ENCODE results near the gene COL19A1.
"Not testable (repeated sequence)": the region's sequence is repeated elsewhere in the genome, so short reads cannot be mapped to it uniquely, and the experiment has no call there.

COL19A1 gene

DNA sequence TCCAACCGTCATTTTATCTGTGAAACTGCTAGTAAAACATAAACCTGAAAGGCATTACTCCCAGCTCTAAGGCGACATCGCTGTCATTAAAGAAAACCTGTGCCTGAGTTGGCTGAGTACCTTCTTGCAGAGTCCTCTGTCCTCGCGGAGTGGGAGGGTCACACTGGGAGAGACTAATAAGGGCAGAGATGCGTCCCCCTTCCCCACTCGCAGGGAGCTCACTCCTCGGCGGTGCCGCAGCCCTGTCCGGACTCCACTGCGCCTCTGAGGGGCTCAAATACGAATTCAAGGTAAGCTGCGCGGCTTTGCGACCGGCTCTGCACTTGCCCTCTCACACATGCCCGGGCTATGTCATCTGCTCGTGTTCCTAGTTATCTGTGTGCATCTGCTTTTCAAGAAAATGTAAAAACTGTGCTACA is at the start of gene COL19A1:
TSS of gene COL19A1 (plus strand) at position 206 of the 419 bp plus-strand sequence. CDS start 13,012 bp downstream, outside the sequence.
- peak; percentile 4 for DNase-seq (ENCODE audit: low read depth)

DNA sequence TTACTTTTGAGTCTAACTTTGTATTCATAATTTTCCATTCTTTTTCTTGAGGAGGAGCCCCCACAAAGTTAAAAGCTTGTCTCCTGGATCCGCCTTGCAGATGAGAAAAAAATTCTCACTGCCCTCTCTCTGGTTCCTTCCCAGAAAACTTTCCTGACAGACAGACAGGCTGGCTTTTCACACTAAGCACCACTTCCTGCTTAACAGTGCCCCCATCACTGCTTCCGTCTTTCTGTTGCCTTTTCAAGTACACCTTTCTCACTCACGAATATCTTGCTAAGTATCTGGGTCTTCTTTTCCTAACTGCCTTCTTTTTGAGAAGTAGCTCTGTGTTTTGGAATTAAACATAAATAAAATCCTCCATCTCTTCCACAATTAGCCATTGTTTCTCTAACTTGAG is 49.8 kb upstream of the COL19A1 start:
- no peak for DNase-seq (ENCODE audit: low read depth)

DNA sequence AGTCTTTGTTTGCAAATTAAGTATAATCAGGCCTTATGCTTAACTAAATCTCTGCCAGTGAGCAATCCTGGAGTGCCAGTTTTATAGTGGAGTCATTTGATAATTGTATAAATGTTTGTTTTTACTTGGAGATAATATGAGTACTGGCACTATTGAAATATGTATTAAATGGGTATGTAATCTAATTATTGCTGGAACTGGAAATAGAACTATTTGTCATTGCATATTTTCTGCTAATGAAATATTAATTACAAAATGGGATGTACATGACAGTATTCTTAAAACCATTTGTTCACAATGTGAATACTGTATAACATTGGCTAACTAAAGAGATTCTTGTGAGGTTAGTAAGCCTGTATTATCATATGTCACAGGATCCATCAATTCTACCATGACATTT is 49.0 kb upstream of the COL19A1 start:
- no peak for DNase-seq (ENCODE audit: low read depth)

DNA sequence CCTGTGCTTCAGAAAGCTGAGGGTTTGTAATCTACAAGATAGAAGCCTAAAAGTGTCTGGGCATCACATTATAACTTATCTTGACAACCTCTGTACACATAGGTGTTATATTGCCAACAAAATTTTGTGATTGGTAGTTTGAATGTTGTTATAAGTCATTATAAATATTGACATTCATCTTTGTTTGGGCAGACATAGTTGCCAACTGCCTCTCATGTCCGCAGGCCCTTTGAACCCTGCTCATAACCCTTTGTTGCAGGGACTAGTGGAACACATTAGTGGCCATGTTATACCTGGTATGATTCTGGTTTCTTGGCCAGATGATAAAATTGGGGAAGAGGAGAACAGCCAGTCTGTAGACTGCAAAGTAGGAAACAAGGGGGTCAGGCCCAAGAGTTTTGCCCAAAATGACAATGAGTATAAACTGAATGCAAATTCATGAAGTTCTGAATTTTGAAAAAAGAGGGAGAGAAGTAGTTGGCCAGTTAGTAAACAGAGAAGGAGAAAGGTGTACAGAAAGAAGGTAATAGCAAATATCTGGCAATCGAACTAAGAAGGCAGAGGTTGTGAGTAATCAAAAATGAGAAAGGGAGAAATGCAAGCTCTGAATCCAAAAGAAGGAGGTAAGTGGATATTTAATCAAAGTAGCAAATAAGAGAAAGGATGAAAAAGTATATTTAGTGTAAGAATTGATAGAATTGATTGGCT is 48.0 kb upstream of the COL19A1 start:
- DNase-seq (ENCODE audit: low read depth), result no peak

DNA sequence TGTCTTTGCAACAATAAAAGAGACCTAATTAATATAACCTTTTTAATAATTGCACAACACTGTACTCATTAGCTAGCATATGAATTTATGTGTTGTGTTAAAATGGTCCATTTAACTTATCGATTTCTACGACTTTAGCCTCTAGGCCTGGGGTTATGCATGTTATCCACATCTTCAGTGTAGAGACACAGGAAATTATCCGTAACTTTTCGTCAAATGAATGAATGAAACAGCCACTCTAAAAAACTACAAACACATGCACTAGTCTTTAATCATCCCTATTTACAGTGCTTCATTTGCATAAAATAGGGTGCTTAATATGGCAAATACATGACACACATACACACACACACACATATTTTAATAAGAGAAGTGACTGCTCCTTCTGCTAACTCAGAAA is 47.2 kb upstream of the COL19A1 start:
- DNase-seq (ENCODE audit: low read depth), result no peak

DNA sequence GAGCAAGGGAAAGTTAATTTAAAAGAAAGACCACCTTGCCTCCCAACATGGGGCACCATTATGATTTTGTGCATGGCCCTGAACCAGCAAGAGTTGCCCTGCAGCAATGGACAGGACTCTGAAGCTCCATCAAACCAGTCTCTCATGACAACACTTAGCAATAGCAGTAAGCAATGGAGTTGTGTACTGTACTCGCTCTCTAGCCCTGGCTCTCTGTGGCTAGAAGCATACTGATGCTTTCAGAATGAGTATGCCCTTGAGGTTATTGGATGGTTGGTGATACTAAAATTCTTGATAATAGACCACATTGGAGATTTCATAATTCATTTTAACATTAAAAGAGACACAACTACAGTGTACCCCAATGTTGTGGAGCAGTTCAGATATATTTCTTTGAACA is 46.3 kb upstream of the COL19A1 start:
- no peak for DNase-seq (ENCODE audit: low read depth)

DNA sequence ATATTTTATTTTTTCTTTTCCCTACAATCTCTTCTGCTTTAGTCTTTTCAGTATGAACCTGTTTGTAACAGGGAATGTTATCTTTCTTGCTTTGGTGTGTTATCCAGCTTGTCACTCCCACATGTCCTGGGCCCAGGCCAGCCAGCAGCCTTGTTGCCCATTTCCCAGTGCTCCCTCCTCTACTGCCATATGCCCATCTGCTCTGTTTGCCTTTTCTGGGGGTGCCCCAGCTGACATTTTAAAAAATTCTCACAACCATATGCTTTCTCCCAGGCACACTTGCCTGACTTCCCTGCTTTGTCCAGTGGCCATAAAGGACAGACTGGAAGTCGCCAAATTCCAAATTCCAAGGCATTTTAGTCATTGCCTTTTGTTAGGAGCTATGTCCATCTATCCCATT is 45.9 kb upstream of the COL19A1 start:
- no peak for DNase-seq (ENCODE audit: low read depth)

DNA sequence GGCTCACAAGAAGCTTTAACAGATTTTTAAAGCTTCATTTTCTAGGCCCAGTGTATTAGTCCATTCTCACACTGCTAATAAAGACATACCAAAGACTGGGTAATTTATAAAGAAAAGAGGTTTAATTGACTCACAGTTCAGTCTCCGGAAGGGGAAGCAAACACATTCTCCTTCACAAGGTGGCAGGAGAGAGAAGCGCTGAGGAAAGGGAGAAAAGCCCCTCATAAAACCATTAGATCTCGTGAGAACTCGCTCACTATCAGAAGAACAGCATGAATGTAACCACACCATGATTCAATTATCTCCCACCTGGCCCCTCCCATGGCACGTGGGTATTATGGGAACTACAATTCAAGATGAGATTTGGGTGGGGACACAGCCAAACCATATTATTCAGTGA is 42.0 kb upstream of the COL19A1 start:
- not testable (repeated sequence) for DNase-seq (ENCODE audit: low read depth)

DNA sequence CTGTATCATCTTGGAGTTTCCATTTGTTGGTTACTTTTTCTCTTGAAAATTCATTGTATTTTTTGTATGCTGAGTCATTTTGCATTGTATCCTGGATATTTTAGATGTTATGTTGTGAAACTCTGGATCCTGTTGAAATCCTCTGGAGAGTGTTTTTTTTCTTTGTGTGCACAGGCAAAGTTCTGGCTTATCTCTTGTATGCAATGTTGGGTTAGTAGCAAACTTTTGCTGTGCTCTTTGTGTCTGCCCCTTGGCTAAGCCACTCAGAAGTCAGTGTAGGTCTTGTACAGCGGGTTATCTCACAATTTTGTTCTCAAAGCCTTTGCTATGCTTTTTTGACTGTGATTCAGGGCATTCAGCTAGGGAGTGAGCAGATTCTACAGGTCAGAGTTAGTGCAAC is 40.5 kb upstream of the COL19A1 start:
- no peak for DNase-seq (ENCODE audit: low read depth)

DNA sequence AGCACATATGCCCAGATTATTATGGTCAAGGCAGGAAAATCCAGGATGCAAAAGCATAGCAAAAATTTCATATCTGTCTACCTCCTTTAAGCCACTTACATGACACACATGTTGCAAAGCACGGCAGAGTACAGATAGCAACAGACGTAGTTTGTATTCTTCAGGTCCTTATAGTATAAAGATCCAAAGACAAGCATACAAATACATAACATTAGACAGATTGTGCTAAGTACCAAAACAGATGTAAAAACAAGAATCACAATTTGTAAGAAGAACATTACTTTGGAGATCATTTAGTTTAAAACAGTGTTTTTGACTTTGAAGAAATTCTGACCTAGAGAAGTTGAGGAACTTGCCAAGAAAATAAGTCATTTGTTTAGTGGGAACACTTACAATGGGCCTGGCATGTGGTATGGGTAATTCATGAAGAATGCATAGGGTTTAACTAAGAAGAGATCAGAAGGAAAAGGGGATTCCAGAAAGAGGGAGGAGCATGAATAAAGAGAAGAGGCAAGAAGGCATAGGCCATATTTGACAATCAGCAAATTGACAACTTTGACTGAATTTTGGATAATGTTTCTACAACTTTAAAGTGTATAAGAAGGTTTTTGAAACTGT is 39.0 kb upstream of the COL19A1 start:
- DNase-seq (ENCODE audit: low read depth), result no peak

DNA sequence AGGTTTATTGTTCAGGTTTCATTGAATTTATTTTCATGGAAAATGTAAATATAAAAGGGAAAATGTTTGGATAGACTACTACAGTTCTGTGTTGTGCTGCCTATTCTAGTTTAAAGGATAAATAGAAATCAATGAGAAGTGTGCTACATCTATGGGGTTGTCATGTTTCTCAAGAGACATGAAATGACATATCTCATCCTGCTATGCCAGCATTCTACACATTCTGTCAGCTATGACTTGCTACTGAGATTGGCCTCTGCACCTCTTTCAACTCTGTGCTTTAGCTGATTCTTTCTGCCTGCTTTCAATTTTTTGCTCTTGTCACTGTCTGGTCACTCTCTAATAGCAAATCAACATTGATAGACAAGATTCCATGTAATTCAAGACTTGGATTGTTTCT is 33.8 kb upstream of the COL19A1 start:
- no peak for DNase-seq (ENCODE audit: low read depth)

DNA sequence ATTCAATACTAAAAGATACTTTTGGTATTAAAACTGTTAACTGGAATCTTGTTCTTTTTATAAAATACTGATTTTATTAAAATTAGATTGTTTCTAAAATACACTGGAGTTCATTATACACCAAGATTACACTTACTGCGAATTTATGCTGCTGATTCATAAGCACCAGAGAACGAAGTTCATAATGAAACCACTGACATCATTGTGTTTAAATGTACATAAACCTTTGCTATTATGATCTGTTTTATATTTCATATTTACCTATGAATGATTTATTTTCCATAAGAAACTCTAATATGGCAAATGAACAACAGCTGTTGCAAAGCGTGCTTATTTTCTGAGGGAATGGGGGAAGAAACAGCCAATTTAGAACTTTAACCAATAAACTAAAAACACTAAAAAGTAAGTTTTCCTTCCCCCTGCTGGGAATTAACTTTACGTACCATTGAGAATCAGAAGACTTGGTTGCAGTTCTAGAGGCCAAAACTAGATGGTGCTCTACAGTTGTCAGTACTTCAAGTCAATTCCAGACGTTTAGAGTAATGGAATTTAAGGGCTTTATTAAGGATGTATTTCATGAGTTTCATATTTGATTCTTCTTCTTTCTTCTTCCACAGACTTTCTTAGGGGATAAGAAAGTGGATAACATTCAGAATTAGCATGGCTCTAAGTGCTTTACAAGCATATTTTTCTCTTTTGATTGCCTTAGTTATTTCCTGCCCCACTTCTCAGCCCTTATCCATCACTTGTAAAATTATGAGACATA is 30.8 kb upstream of the COL19A1 start:
- DNase-seq (ENCODE audit: low read depth), result no peak

DNA sequence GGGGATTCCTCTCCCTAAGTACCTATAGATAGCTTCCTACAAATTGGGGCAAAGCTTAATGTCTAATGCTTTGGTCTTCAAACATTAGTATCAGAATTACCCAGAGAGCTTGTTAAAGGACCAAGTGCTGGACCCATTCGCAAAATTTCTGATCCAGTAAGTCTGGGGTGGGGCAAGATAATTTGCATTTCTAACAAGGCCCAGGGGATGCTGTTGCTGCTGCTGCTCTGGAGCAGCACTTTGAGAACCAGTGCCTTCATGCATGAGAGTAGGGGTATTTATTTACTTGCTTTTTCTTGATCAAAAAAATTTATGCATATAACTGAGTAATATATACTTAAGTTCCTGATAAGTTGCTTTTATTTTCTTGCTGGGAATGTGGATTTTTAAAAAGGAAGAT is 24.5 kb upstream of the COL19A1 start:
- no peak for DNase-seq (ENCODE audit: low read depth)

DNA sequence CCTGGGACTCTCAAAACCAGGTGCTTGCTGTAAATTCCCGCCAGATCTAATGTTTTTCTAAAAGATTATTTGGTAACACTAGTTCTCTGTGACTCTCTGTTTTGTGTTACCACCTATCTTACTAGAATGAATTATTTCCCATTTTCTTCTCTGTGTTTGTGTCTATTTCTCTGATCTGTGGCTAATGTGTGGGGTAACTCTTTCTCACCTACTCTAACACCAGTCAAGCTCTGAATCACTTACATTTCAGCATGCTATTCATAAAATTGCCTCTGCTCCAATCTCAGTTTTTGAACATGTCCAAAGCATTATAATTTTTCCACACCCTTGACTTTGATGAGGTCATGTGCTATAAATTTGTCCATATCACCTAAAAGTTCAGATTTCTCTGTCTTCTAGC is 23.2 kb upstream of the COL19A1 start:
- DNase-seq (ENCODE audit: low read depth), result no peak

DNA sequence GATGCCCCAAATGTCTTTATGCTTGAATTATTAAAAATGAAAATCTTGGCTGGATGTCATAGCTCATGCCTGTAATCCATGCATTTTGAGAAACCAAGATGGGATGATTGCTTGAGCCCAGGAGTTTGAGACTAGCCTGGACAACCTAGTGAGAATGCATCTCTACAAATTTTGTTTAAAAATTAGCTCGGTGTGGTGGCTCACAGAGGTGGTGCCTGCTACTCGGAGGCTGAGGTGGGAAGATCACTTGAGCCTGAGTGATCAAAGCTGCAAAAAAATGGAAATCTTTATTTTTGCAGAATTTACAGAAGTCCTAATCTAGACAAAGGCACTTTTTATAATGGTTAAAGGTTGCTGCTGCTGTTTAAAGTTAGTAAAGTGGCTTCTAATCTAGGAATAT is 20.0 kb upstream of the COL19A1 start:
- DNase-seq (ENCODE audit: low read depth), result no peak

DNA sequence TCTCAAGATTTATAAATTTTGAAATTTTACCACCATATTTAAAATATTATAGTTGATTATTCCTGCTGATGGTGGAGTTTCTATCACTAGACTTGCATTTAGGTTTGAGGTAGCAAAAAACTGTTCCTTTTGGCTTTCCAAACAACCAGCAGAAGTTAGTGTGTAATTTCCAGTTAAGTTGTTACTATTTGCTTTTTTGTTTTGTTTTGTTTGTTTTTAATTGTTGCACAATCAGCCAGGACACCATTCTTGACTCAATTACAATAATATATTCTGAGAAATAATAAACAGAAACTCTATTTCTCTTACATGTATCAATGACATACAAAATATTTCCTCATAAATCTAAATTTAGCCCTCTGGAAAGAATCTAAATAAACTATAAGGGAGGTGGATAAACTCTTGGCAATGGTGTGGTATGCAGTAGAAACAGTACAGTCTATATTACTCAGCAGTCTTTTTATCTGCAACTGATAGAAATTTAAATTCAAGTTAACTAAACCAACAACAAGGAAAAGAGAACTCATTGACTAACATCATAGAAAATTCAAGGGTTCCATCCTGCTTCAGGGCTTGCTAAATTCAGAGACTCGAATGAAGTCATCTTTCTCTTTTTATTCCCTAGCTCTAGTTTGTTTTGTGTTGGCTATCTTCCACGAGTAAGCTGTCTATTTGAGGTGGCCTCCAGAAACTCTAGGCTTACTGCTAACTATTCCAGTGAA is 19.4 kb upstream of the COL19A1 start:
- DNase-seq (ENCODE audit: low read depth), result no peak

DNA sequence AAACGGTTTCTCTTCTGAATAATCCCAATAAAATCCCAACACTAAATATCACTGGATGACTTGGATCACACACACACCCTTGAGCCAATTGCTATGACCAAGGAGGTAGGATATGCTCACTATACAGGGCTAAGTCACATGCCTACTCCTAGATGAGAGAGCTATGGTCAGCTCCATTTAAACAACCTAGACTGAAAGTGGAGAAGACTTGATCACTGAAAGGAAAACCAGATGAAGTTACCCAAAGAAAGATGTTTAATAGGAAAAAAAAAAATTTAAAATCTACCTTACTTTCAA is 18.9 kb upstream of the COL19A1 start:
- DNase-seq (ENCODE audit: low read depth), result no peak

DNA sequence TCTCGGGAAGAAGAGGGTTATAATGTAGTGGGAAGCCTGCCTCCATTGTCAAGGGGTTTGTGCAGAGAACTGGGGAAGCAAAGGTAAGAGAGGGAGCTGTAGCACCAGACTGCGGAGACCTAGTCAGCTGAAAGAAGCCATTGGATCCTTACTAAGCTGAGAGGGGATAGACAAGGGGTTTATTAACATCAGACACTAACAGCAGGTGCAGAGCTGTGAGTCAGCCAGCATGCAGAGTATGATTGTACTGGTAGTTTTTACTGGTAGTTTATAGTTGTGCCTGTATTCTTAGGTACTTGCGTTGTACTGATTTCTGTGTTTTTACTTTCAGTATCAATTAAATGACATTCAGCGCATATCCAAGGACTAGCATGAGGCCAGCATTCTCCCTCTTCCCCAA is 17.8 kb upstream of the COL19A1 start:
- DNase-seq (ENCODE audit: low read depth), result no peak

DNA sequence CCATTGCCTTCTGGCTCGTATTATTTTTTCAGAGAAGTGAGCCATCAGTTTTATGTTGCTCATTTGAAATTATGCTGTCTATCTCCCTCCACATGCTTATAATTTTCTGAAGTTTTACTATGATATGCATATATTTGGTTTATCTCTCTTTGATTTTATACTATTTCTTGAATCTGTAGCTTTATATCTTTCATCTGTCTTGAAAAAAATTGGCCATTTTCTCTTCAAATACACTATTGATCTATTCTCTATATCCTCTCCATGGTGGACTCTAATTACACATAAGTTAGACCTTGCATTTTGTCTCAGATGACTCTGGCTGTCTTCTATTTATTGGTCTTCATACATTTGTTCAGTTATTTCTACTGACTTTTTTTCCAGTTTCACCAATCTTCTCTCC is 13.7 kb upstream of the COL19A1 start:
- DNase-seq (ENCODE audit: low read depth), result no peak

DNA sequence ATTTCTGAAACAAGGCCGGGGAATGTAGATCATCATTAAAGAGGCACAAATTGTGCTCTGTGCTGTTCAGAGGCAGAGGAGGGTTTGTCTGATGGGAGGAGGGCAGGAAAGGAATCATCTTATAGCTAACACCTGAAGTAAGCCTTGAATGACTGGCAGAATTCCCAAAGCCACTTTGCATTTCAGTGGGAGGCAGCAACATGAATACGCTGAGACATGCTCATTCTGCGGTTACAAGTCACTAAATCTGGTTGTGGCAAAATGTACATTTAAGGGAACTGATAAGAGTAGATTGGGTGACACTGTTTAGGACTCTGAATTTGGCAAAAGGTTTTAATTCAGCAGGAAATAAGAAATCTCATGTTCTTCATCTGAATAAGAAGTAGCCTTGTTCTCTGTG is 4.4 kb upstream of the COL19A1 start:
- no peak for DNase-seq (ENCODE audit: low read depth)

DNA sequence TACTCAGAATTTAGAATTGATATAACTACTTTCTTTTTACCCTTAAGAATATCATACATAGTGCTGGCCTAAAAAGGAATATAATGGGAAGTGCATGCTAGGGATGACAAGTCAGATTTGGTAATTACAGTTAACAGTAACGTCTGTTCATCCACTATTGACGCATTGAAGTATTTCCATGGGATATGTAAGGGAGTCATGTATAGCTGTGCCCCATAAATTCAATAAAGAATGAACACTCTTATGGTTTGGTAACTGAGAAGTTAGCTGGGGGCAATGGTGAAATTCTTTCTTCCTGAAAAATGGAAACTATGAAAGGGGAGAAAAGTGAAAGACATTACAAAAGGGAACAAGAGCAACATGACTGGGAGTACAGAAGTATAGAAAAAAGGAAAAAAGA is 2.6 kb upstream of the COL19A1 start:
- DNase-seq (ENCODE audit: low read depth), result no peak

DNA sequence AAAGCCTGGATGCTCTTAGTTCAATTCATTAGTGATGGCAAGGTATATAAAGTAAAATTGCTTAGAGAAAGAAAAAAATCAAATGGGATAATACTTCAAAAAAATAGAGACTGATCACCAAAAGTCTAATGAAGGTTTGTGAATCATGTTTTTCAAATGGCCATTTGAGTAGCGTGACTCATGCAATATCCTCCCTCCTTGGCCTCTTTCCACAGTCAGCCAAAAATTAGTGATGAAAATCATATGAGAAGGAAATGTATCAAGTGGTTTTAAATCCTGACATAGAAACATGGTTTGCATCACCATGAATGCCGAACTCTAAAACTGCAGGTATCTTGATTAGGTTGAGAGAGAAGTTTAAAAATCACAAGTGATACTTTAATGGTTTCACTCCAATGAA is 1.2 kb upstream of the COL19A1 start:
- no peak for DNase-seq (ENCODE audit: low read depth)
